Stomach (tissue), 4 donors: ENCODE measurements around the gene STEAP2.

Experiments
- CTCF ChIP-seq, 7 experiments: fragments of 450-650 bp in 4 of 7; fragments of 200-600 bp in 3 of 7; sonication (generic) in 3 of 7; IDR thresholded peaks; one replicate each; pipeline ENCODE4 v1.5.1; 2016 to 2019; ENCODE audit warnings: antibody characterized with exemption in 7 of 7, control low read depth in 2 of 7, mild to moderate bottlenecking in 1 of 7
- EP300 ChIP-seq: sonication (generic); formaldehyde crosslinking; IDR thresholded peaks from one replicate; pipeline ENCODE4 v1.6.1; 2017; ENCODE audit warnings: antibody characterized with exemption
- POLR2A ChIP-seq, 4 donors: fragments of 450-650 bp; IDR thresholded peaks; one replicate each; pipeline ENCODE4 v1.6.1; 2016; ENCODE audit warnings: antibody characterized with exemption in 4 of 4, control low read depth in 2 of 4, mild to moderate bottlenecking in 1 of 4, moderate library complexity in 1 of 4
- POLR2AphosphoS5 ChIP-seq, 3 donors: sonication (generic); formaldehyde crosslinking; IDR thresholded peaks; one replicate each; pipeline ENCODE4 v1.6.1; 2016; ENCODE audit warnings: antibody characterized with exemption in 3 of 3

GRCh38 chr7:90251304-90251635, 39.7 kb downstream of the STEAP2 start:
- TF ChIP-seq CTCF (IDR thresholded peaks at IDR 0.05) (no peak), POLR2A (IDR thresholded peaks at IDR 0.05) (no peak), POLR2AphosphoS5 (IDR thresholded peaks at IDR 0.05) (no peak), EP300 (no peak)
